Hepatocyte (in vitro differentiated cells): ENCODE results near the gene LCLAT1.

Experiments
- EZH2 ChIP-seq: fragments of 200-600 bp; sonication (generic); IDR thresholded peaks from 2 replicates; pipeline ENCODE4 v1.6.1; 2016; ENCODE audit warnings: antibody characterized with exemption, mild to moderate bottlenecking, borderline replicate concordance
- TF ChIP-seq, protein P1 (sequence below): fragments of 200-600 bp; sonication (generic); IDR thresholded peaks from 2 replicates; pipeline ENCODE4 v1.5.1; 2016; ENCODE audit warnings: antibody characterized with exemption, mild to moderate bottlenecking; ENCODE audit not compliant: poor library complexity

GRCh38 chr2:30583204-30583749 is 136.2 kb downstream of the LCLAT1 start:
- TF ChIP-seq, protein P1, sequence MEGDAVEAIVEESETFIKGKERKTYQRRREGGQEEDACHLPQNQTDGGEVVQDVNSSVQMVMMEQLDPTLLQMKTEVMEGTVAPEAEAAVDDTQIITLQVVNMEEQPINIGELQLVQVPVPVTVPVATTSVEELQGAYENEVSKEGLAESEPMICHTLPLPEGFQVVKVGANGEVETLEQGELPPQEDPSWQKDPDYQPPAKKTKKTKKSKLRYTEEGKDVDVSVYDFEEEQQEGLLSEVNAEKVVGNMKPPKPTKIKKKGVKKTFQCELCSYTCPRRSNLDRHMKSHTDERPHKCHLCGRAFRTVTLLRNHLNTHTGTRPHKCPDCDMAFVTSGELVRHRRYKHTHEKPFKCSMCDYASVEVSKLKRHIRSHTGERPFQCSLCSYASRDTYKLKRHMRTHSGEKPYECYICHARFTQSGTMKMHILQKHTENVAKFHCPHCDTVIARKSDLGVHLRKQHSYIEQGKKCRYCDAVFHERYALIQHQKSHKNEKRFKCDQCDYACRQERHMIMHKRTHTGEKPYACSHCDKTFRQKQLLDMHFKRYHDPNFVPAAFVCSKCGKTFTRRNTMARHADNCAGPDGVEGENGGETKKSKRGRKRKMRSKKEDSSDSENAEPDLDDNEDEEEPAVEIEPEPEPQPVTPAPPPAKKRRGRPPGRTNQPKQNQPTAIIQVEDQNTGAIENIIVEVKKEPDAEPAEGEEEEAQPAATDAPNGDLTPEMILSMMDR, result no peak
- TF ChIP-seq EZH2, result no peak
